ENCODE measurements around the gene APOB. TPM values are rescaled to one million over a fixed set of nuclear protein-coding genes. Genes with fewer than 3 reads are reported as not detected.

Gene APOB
- polyA plus RNA-seq, 1 donor: 0.06 TPM

DNA sequence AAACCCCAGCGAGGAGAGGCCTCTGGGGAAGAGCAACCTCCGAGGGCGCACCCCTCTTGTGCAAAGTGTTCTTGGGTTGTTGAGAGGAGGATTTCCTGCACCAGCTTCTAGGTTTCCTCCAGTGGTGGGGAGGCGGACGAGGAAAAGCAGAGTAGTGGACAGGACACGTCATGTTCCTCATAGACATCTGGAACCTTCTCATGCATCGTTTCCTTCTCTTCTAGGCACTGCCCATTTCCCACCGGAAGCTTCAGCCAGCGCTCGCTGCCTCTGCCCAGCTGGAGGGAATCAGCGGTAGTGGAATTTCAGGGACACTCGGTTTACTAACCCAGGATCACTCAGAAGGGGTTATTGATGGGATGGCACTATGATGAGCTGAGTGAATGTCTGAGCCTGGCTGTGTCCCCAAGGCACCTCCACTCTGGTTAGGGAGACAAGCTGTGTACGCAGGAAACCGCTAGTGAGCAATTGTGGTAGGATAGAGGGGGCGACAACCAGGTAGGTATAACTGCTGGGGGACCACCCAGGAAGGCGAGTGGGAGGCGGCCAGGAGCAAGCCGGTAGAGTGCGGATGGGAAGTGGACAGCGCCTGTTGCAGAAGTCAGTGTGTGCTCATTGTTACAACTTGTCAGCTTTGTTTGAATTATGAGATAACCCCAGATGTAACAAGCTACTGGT lies 960 bp upstream of the APOB start:
- no peak for DNase-seq

DNA sequence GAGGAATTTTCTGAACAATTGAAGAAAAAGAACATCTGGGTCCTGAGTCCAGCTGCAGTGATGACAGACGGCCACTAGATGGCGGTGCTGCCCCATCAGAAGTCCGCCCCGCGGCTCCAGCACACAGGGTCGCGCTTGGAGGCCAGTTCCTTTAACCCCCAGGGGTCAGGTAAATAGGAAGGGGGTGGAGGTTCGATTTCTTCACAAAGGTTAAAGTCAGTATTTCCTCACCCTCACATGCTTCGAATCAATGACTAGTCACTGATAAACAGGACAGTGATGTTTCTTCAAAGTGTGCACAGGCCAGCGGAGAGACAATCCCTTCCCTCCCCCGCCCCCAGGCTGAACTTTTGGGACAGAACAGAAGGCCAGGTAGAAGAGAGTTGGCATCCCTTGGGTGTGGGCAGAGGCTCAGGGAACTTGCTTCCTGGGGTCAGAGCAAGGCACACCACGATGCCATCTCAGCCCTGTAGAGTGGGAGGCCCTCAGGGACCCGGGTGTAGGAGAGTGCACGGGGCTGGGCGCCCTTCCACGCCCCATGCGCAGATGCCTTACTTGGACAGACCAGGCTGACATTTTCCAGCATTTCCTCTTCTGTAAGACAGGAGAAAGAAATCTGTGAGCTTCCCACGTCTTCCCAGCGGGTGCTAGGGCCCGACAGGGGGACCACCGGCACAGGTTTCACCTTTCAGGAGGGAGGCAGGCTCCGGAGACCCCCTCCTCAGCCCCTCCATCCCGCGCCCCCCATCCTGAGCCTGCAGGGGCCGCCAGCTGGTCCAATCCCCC lies 722 bp downstream of the APOB start:
- DNase-seq: peak; percentile 72

GRCh38 chr2:21042708-21042957 lies 1.2 kb downstream of the APOB start:
- no peak for DNase-seq

DNA sequence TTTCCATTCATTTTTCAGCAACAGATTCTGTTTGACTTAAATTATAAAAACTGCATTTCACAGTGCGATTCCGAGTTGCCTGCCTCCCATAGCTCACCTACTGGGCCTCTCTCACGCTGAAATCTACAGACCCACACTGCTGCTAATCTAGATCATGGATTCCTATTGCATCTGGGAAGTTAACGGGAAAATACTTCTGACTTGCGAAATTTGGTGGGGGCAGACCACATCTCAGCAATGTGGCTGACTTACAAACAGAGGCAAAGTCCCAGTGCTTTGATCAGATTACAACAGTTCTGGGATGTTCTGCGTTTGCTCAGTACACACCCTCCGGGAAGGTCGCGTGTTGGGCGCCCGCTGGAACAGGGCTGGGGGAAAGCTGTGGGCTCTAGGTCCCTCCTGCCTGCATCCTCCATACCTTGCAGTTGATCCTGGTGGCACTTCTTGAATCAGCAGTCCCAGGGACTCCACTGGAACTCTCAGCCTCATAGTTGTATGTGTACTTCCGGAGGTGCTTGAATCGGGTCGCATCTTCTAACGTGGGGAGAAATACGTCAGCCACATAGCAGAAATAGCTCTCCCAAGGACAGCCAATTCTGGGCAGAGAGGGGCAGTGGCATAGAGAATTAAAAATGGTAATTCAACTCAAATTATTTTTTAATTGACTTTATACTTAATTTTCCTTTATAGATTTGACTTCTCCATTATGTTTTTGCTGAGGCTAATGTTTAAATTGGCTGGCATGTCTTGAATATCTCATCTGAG lies 1.7 kb downstream of the APOB start:
- no peak for DNase-seq

- no peak for DNase-seq
These were observed 2.4 kb downstream of the APOB start for GRCh38 chr2:21041462-21041861.

GRCh38 chr2:21040468-21041377 lies 3.1 kb downstream of the APOB start:
- DNase-seq: no peak

DNA sequence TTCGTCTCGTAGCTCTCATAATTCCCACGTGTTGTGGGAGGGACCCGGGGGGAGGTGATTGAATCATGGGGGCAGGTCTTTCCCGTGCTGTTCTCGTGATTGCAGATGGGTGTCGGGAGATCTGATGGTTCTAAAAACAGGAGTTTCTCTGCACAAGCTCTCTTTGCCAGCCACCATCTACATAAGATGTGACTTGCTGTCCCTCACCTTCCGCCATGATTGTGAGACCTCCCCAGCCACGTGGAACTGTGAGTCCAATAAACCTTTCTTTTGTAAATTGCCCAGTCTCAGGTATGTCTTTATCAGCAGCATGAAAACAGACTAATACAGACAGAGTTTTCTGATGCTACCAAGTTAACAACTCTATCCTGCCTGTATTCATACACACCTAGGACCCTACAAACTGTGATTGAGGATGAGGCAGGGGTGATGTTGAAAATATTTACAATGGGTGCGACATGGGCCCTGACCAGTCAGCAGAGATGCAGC lies 3.9 kb downstream of the APOB start:
- DNase-seq: no peak

GRCh38 chr2:21039080-21039556 lies 4.8 kb downstream of the APOB start:
- no peak for DNase-seq

DNA sequence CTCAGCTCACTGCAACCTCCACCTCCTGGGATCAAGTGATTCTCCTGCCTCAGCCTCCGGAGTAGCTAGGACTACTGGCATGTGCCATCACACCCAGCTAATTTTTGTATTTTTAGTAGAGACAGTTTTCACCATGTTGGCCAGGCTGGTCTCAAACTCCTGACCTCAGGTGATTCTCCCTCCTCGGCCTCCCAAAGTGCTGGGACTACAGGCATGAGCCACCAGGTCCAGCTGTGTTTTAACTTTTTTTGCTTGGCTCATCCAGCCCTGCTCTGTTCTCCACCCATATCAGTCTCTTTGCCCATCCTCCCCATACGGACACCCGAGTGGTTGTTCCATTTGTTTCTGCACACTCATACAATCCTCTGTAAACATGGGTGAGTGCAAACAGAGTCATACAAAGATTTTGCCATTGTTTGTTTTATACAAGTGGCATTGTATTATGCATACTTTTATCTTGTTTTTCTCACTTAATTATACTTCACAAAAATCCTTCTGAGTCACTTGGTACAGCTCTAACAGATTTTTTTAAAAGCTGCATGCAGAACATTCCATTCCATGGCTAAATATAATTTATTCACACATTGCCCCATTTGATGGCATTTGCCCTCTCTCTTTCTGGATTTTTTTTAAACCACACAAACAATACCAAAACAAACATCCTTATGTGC lies 5.3 kb downstream of the APOB start:
- no peak for DNase-seq

DNA sequence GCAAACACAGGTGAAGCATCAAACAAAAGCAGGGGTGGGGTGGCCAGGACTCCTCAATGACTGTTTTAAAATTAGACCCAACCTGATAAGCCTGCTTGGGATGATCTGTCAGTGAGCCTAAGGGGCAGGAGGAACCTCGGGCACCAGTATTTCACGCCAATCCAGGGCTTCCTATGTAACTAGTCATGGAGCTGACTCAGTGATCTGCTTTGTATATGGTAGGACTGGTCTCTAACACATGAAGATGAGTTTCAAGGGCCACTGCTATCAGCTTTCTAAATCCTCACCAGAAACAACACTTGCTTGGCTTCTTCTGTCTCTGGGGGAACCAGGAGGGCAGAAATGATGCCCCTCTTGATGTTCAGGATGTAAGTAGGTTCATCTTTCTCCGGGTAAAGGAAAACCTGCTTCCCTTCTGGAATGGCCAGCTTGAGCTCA lies 6.2 kb downstream of the APOB start:
- DNase-seq: no peak

DNA sequence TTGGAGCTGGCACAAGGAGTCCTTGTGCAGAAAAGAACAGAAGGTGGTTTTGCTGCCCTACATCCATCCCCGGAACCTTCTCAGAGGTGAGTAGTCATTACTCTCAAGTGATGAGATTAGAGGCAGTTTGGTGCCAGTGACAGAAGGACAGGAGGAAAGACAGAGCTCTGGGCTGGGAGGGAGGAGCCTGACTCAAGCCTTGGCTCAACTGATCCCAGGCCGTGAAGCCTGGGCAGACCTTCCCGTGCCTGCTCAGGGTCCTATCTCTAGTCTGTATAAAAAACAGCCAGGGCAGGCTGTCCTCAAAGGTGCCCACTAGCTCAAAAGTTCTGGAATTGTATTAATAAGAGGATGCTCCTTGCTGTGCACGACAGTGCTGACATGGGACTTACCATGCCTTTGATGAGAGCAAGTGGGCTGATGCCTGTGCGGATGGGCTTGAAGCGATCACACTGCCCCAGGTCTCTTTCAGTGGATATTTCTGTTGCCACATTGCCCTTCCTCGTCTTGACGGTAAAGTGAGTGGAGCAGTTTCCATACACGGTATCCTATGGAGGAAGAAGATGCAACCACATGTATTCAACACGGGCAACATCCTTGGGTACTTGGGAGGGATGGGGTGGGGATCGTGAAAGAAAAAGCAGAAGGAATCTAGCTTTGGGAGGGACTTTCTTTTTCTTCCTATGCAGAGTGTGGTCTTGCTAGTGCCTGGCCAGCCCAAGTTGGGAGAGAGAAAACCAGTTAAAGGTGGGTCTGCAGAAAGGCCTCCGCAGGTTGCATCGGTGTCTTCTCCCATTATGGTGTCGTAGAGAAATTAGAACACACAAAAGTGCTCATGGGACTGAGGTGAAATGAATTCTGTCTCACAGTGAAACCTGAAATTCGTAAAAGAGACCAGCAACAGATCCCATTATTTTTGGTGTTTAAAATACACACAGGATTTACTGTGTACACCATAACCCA lies 6.9 kb downstream of the APOB start:
- DNase-seq: no peak

DNA sequence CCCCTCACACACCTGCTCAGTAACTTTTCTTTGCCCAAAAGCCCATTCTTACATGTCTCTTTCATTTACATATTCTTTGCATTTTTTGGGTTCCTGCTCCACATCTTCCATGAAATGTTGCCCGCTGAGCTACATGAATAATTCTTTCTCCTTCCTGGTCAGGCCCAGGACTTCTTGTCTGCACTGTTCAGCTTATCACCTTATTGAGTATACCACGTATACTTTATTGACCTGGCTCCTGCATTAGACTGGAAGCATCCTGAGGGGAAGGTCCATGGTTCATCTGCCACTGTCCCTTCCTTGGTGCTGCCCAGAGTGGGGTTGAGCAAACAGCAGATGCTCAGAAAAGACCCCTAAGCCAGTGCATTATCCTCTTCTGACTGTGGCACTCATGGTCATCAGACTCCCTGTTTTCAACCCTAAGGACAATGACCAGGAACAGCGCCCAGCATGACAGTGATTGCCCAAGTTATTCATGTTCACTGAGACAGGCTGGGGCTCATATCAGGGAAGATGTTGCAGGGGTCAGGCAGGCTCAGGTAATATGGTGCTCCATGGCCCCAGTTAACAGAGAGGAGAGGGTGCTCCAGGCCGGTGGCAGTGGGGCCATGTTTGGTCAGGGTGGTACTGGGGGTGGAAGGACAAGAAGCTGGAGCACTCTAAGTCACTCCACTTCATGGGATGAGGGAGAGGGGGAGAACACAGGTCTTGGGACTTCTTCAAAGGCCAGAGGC lies 7.7 kb downstream of the APOB start:
- DNase-seq: no peak

- no peak for DNase-seq
These were observed 8.4 kb downstream of the APOB start for GRCh38 chr2:21035282-21035973.

DNA sequence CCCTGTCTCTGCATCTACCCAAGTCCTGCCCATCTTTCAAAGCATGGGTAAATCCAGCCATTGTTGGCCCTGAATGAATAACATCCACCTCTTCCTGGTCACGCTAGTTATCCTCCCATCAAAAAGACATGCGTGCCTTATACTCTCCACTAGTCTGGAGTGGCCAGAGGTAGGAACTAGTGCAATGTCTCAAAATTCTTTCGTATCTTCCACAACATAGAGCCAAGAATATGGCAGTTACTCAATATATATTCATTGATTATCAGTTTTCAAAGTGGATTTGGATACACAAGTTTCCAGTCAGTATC lies 8.9 kb downstream of the APOB start:
- no peak for DNase-seq

DNA sequence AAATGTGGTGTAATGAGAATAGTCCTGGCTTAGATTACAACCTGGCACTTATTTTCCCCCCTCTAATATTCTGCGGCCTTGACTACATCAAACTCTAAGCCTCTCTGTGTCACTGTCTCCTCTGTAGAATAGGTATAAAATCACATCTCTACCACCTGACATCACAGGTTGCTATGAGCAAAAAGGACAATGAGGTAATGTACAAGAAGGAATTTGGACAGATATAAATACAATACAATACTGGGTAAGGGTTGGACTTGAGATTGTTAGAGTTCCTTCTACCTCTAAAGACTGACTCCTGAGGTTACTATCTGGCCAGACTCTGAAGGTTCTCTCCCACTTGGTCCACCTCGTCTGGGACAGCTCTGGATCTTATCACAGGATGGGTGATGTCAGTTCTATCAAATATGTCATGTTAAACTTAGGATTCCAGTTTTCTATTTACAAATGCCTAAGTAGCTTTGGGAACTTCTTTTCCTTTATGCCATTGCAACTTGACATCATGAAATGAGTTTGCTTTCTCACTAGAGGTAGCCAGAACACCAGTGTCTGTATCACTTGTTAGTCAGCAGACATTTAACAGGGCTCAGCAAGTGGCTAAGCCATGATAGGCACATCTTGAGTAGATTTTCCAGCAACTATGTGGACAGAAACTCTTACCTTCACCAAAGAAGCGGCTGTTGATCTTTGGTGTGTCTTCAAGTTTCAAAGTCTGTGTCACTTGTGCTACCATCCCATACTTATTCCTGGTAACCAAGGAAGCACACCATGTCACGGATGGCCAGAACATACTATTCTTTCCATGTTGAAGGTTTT lies 9.5 kb downstream of the APOB start:
- no peak for DNase-seq

- no peak for DNase-seq
These were observed 10.4 kb downstream of the APOB start for GRCh38 chr2:21033237-21034155.
